Activated CD4-positive, alpha-beta T cell treated with anti-CD3 and anti-CD28 coated beads for 36 hours (primary cell): ENCODE results near the gene PRKAG1. TPM values are rescaled to one million over a fixed set of nuclear protein-coding genes. Genes with fewer than 3 reads are reported as not detected.
A peak's percentile ranks its signal among the peaks of the same experiment; 100 is the strongest.

ENCODE experiments used
- ATAC-seq: fragments of 200-7000 bp; cut with Tn5 transposase; one replicate; pipeline ENCODE4 v1.10.0; 2021; ENCODE audit warnings: mild to moderate bottlenecking, moderate library complexity
- CTCF ChIA-PET: fragments of 350-600 bp; sonication (Branson Sonifier 250); formaldehyde crosslinking; loops from one replicate; lab custom pipeline; 2021; ENCODE audit warnings: antibody characterized with exemption; lab: Charles Lee
- POLR2A ChIA-PET: fragments of 350-600 bp; sonication (Branson Sonifier 250); formaldehyde crosslinking; loops from one replicate; lab custom pipeline; 2021; ENCODE audit warnings: antibody characterized with exemption, inconsistent platforms; lab: Charles Lee
- DNase-seq: peaks from one replicate; pipeline ENCODE4 v3.0.0-alpha.2; 2020
- H3K27ac Mint-ChIP-seq: one replicate; pipeline ENCODE4 v1.8.0; 2021; ENCODE audit warnings: mixed read lengths
- H3K27me3 Mint-ChIP-seq: one replicate; pipeline ENCODE4 v1.8.0; 2021; ENCODE audit warnings: mixed read lengths
- H3K36me3 Mint-ChIP-seq: one replicate; pipeline ENCODE4 v1.8.0; 2021; ENCODE audit warnings: low read depth, mixed read lengths
- H3K4me1 Mint-ChIP-seq: one replicate; pipeline ENCODE4 v1.8.0; 2021; ENCODE audit warnings: mixed read lengths
- H3K4me3 Mint-ChIP-seq: one replicate; pipeline ENCODE4 v1.8.0; 2021; ENCODE audit warnings: mild to moderate bottlenecking, moderate library complexity, mixed read lengths
- H3K9me3 Mint-ChIP-seq: one replicate; pipeline ENCODE4 v1.8.0; 2021; ENCODE audit warnings: low read depth, mixed read lengths
- intact Hi-C, 2 experiments: fragments of 100-400 bp; cut with DNase I in 1 of 2; cut with micrococcal nuclease in 1 of 2; formaldehyde crosslinking; loops; one replicate each; pipeline versions ENCODE4 v1.14.2 to v1.15.1; 2022 to 2024; cut with DNase I, micrococcal nuclease
- total RNA-seq, 2 experiments: library from RNA; stranded (reverse); gene quantifications; one replicate each; pipeline ENCODE4 v1.2.3, GENCODE V29; 2021

PRKAG1 gene
- total RNA-seq, 2 experiments from 2014 or later: 54.5 to 62.6 TPM

- intact Hi-C loops: no loop called here
- H3K27ac Mint-ChIP-seq: no peak overlapping the region
- no peak for ATAC-seq
- H3K27me3 Mint-ChIP-seq: peaks cover 14% of the 10 kb centered on the region
- H3K9me3 Mint-ChIP-seq: no peaks in the 10 kb centered on the region
- POLR2A ChIA-PET: interaction anchor here (0.6 to 1.4 kb wide), 2 partner anchors 9 to 150 kb away, joined by 3 to 5 read pairs; partner anchors contain the start of gene ARF3
- no peak overlapping the region for H3K4me3 Mint-ChIP-seq
- no peaks in the 10 kb centered on the region for H3K36me3 Mint-ChIP-seq
- H3K4me1 Mint-ChIP-seq: peaks cover 24% of the 10 kb centered on the region
- CTCF ChIA-PET: interaction anchor here (0.6 to 3.8 kb wide), 9 partner anchors 10 to 39 kb away, joined by 3 to 26 read pairs (median 5); partner anchors contain the start of gene WNT1
- no peak for DNase-seq
Measured at GRCh38 chr12:48966177-48966895, 52.2 kb downstream of the PRKAG1 start.

GRCh38 chr12:48965298-48965838 is 53.2 kb downstream of the PRKAG1 start:
- ATAC-seq: peak; percentile 57
- CTCF ChIA-PET: interaction anchor here (0.6 to 0.7 kb wide), 2 partner anchors 30 to 40 kb away, joined by 3 read pairs; no protein-coding TSS in a partner anchor
- Mint-ChIP-seq H3K36me3 (no peaks in the 10 kb centered on the region), H3K27me3 (peaks cover 4% of the 10 kb centered on the region), H3K27ac (no peak overlapping the region), H3K4me3 (no peak overlapping the region), H3K4me1 (peaks cover 15% of the 10 kb centered on the region), H3K9me3 (no peaks in the 10 kb centered on the region)
- no peak for DNase-seq
- intact Hi-C loops: no loop called here
- POLR2A ChIA-PET: no interaction called here

GRCh38 chr12:48961801-48962200 is 56.8 kb downstream of the PRKAG1 start:
- ChIA-PET CTCF (interaction anchor here (2.4 kb wide), 1 partner anchor 16 kb away, joined by 9 read pairs; the partner anchor contains the start of gene WNT1), POLR2A (interaction anchor here (0.6 kb wide), 1 partner anchor 56 kb away, joined by 3 read pairs; no protein-coding TSS in a partner anchor)
- H3K9me3 Mint-ChIP-seq: no peaks in the 10 kb centered on the region
- peaks cover 5% of the 10 kb centered on the region for H3K4me1 Mint-ChIP-seq
- H3K4me3 Mint-ChIP-seq: no peak overlapping the region
- no peak for ATAC-seq
- no peaks in the 10 kb centered on the region for H3K27me3 Mint-ChIP-seq
- intact Hi-C loops: no loop called here
- no peak overlapping the region for H3K27ac Mint-ChIP-seq
- no peaks in the 10 kb centered on the region for H3K36me3 Mint-ChIP-seq
- no peak for DNase-seq

GRCh38 chr12:48961331-48961730 is 57.2 kb downstream of the PRKAG1 start:
- DNase-seq (no peak), ATAC-seq (no peak)
- intact Hi-C loops: no loop called here
- Mint-ChIP-seq H3K27ac (no peak overlapping the region), H3K9me3 (no peaks in the 10 kb centered on the region), H3K27me3 (no peaks in the 10 kb centered on the region), H3K4me3 (no peak overlapping the region), H3K36me3 (no peaks in the 10 kb centered on the region), H3K4me1 (peaks cover 7% of the 10 kb centered on the region)
- CTCF ChIA-PET: interaction anchor here (2.4 kb wide), 1 partner anchor 16 kb away, joined by 9 read pairs; the partner anchor contains the start of gene WNT1
- POLR2A ChIA-PET: no interaction called here

GRCh38 chr12:48960834-48961233 is 57.7 kb downstream of the PRKAG1 start:
- Mint-ChIP-seq H3K4me1 (peaks cover 12% of the 10 kb centered on the region), H3K36me3 (peaks cover 1% of the 10 kb centered on the region), H3K27me3 (no peaks in the 10 kb centered on the region), H3K27ac (no peak overlapping the region), H3K4me3 (no peak overlapping the region), H3K9me3 (no peaks in the 10 kb centered on the region)
- no peak for ATAC-seq
- ChIA-PET CTCF (interaction anchor here (2.4 kb wide), 1 partner anchor 17 kb away, joined by 9 read pairs; the partner anchor contains the start of gene WNT1), POLR2A (no interaction called here)
- DNase-seq: no peak
- intact Hi-C loops: no loop called here

GRCh38 chr12:48958049-48958388 is 60.6 kb downstream of the PRKAG1 start:
- no peaks in the 10 kb centered on the region for H3K27me3 Mint-ChIP-seq
- ChIA-PET CTCF (interaction anchor here (0.5 to 4.5 kb wide), 15 partner anchors 11 to 163 kb away, joined by 3 to 20 read pairs (median 5); partner anchors contain the start of genes DDN, DDX23, FKBP11 and WNT1), POLR2A (interaction anchor here (0.6 to 1.4 kb wide), 6 partner anchors 8 to 173 kb away, joined by 3 to 5 read pairs (median 4); partner anchors contain the start of genes FKBP11, RND1 and TUBA1B)
- peaks cover 11% of the 10 kb centered on the region for H3K36me3 Mint-ChIP-seq
- ATAC-seq: no peak
- H3K9me3 Mint-ChIP-seq: no peaks in the 10 kb centered on the region
- H3K4me1 Mint-ChIP-seq: peaks cover 23% of the 10 kb centered on the region
- no peak for DNase-seq
- intact Hi-C loops: loop anchor here in 1 of 2 experiments (5.0 kb wide), 1 partner anchor 801 kb away; the partner anchor contains the start of gene ASB8
- H3K4me3 Mint-ChIP-seq: peak overlapping the region; percentile 92
- H3K27ac Mint-ChIP-seq: no peak overlapping the region

GRCh38 chr12:48957141-48958048 is 61.2 kb downstream of the PRKAG1 start, which contains the start of gene ARF3:
Gene ARF3 (minus strand): TSS chr12:48957487. CDS start chr12:48941095, 16,392 bp downstream.
- no peaks in the 10 kb centered on the region for H3K27me3 Mint-ChIP-seq
- H3K4me1 Mint-ChIP-seq: peaks cover 23% of the 10 kb centered on the region
- peaks cover 13% of the 10 kb centered on the region for H3K36me3 Mint-ChIP-seq
- CTCF ChIA-PET: interaction anchor here (0.5 to 4.5 kb wide), 18 partner anchors 11 to 782 kb away, joined by 3 to 20 read pairs (median 4); partner anchors contain the start of genes DDN, DDX23, FKBP11 and WNT1
- intact Hi-C loops: loop anchor here (1.0 to 5.0 kb wide), 11 partner anchors 20 to 800 kb away; partner anchors contain the start of genes ASB8 (in 1 of the 2), CCNT1 (in 1 of the 2), DDX23 (in 1 of the 2) and FKBP11 (in 1 of the 2)
- peak within 1 kb of the TSS; percentile 92 for H3K4me3 Mint-ChIP-seq
- peak within 1 kb of the TSS; percentile 74 for H3K27ac Mint-ChIP-seq
- H3K9me3 Mint-ChIP-seq: no peaks in the 10 kb centered on the region
- peak; percentile 99 for ATAC-seq
- POLR2A ChIA-PET: interaction anchor here (0.5 to 1.4 kb wide), 11 partner anchors 9 to 275 kb away, joined by 3 to 5 read pairs (median 3); partner anchors contain the start of genes FKBP11, KANSL2, RND1 and TUBA1A
- peak; percentile 97 for DNase-seq

GRCh38 chr12:48956279-48957140 is 62.1 kb downstream of the PRKAG1 start:
- Mint-ChIP-seq H3K27ac (peak overlapping the region; percentile 74), H3K4me3 (peak overlapping the region; percentile 92), H3K4me1 (peaks cover 23% of the 10 kb centered on the region), H3K27me3 (no peaks in the 10 kb centered on the region), H3K36me3 (peaks cover 20% of the 10 kb centered on the region), H3K9me3 (no peaks in the 10 kb centered on the region)
- ChIA-PET CTCF (interaction anchor here (0.9 to 4.5 kb wide), 13 partner anchors 12 to 160 kb away, joined by 3 to 20 read pairs (median 4); partner anchors contain the start of genes DDX23 and WNT1), POLR2A (interaction anchor here (0.5 to 1.4 kb wide), 7 partner anchors 26 to 274 kb away, joined by 3 to 5 read pairs (median 3); partner anchors contain the start of genes FKBP11, KANSL2 and TUBA1A)
- intact Hi-C loops: loop anchor here (1.0 to 5.0 kb wide), 12 partner anchors 21 to 799 kb away; partner anchors contain the start of genes ASB8 (in 1 of the 2), CCNT1 (in 1 of the 2), DDX23 (in 1 of the 2) and FKBP11 (in 1 of the 2)
- DNase-seq (peak; percentile 58), ATAC-seq (peak; percentile 21)

- intact Hi-C loops: loop anchor here in 1 of 2 experiments (5.0 kb wide), 1 partner anchor 798 kb away; the partner anchor contains the start of gene ASB8
- Mint-ChIP-seq H3K27me3 (no peaks in the 10 kb centered on the region), H3K27ac (peak overlapping the region; percentile 19), H3K4me1 (peaks cover 23% of the 10 kb centered on the region), H3K9me3 (no peaks in the 10 kb centered on the region), H3K36me3 (peaks cover 20% of the 10 kb centered on the region), H3K4me3 (no peak overlapping the region)
- DNase-seq: no peak
- ChIA-PET CTCF (interaction anchor here (0.6 to 4.5 kb wide), 7 partner anchors 12 to 126 kb away, joined by 3 to 20 read pairs (median 4); partner anchors contain the start of gene WNT1), POLR2A (interaction anchor here (0.6 kb wide), 1 partner anchor 108 kb away, joined by 3 read pairs; no protein-coding TSS in a partner anchor)
- no peak for ATAC-seq
Measured at GRCh38 chr12:48954841-48955501, 63.6 kb downstream of the PRKAG1 start.
